IMR-90 (cell line): ENCODE data around the gene NOC2L.

Source experiments
- CTCF ChIP-seq: conservative IDR thresholded peaks from 2 replicates; pipeline ENCODE4 v1.5.1; 2012; ENCODE audit warnings: mild to moderate bottlenecking, low read depth, low read length, improper control_type of control experiment
- POLR2A ChIP-seq: IDR thresholded peaks from 2 replicates; pipeline ENCODE4 v1.6.1; 2012; ENCODE audit warnings: mild to moderate bottlenecking, low read depth, low read length
- RFX5 ChIP-seq: IDR thresholded peaks from 2 replicates; pipeline ENCODE4 v1.8.0; 2012; ENCODE audit warnings: low read depth, mild to moderate bottlenecking, low read length, moderate library complexity

- TF ChIP-seq CTCF (no peak), POLR2A (no peak), RFX5 (no peak)
These were observed 38.5 kb downstream of the NOC2L start for GRCh38 chr1:920521-920920.
